HepG2 (cell line): Measurements from ENCODE around the gene MICA. TPM values are rescaled to one million over a fixed set of nuclear protein-coding genes. Genes with fewer than 3 reads are reported as not detected.

Experiments used
- DNMT1 ChIP-seq: sonication (generic); formaldehyde crosslinking; IDR thresholded peaks from 2 replicates; pipeline ENCODE4 v1.5.1; 2020; ENCODE audit warnings: mild to moderate bottlenecking, missing genetic modification reagents
- FOXJ3 ChIP-seq: sonication (generic); formaldehyde crosslinking; IDR thresholded peaks from 2 replicates; pipeline ENCODE4 v1.4.0; 2020; ENCODE audit warnings: missing genetic modification reagents, mild to moderate bottlenecking, borderline replicate concordance
- MAF1 ChIP-seq: sonication (generic); formaldehyde crosslinking; IDR thresholded peaks from 2 replicates; pipeline ENCODE4 v1.5.0; 2020; ENCODE audit warnings: missing genetic modification reagents, borderline replicate concordance
- MTA1 ChIP-seq: sonication (generic); formaldehyde crosslinking; IDR thresholded peaks from 2 replicates; pipeline ENCODE4 v1.4.0; 2020; ENCODE audit warnings: missing genetic modification reagents, mild to moderate bottlenecking, borderline replicate concordance
- MTF1 ChIP-seq: sonication (generic); formaldehyde crosslinking; IDR thresholded peaks from 2 replicates; pipeline ENCODE4 v1.5.0; 2020; ENCODE audit warnings: missing genetic modification reagents
- NFKBIZ ChIP-seq: IDR thresholded peaks from 2 replicates; pipeline ENCODE4 v1.6.1; 2018; ENCODE audit warnings: missing genetic modification reagents, missing compliant biosample characterization
- NONO ChIP-seq, 2 experiments: fragments of 450-650 bp in 1 of 2; sonication (generic) in 1 of 2; formaldehyde crosslinking in 1 of 2; IDR thresholded peaks in 1 of 2; conservative IDR thresholded peaks in 1 of 2; 2 replicates each; pipeline versions ENCODE4 v1.6.1 to v1.8.0; 2017 to 2022; ENCODE audit warnings: mild to moderate bottlenecking in 1 of 2, missing genetic modification reagents in 1 of 2, moderate library complexity in 1 of 2
- PATZ1 ChIP-seq: sonication (generic); formaldehyde crosslinking; IDR thresholded peaks from 2 replicates; pipeline ENCODE4 v1.4.0; 2020; ENCODE audit warnings: missing genetic modification reagents
- SNAPC4 ChIP-seq: sonication (generic); formaldehyde crosslinking; IDR thresholded peaks from 2 replicates; pipeline ENCODE4 v1.4.0; 2020; ENCODE audit warnings: mild to moderate bottlenecking, missing genetic modification reagents
- ZBTB44 ChIP-seq: sonication (generic); formaldehyde crosslinking; IDR thresholded peaks from 2 replicates; pipeline ENCODE4 v1.4.0; 2020; ENCODE audit warnings: missing genetic modification reagents
- ZMYM3 ChIP-seq: sonication (generic); formaldehyde crosslinking; IDR thresholded peaks from 2 replicates; pipeline ENCODE4 v1.5.1; 2020; ENCODE audit warnings: mild to moderate bottlenecking, missing genetic modification reagents
- ZNF407 ChIP-seq: sonication (generic); formaldehyde crosslinking; IDR thresholded peaks from one replicate; pipeline ENCODE4 v1.5.1; 2020; ENCODE audit warnings: mild to moderate bottlenecking, missing genetic modification reagents; ENCODE audit errors: not compliant biosample characterization
- ZNF644 ChIP-seq: IDR thresholded peaks from 2 replicates; pipeline ENCODE4 v1.6.1; 2016; ENCODE audit warnings: low read depth
- polyA plus RNA-seq, 8 experiments: library from polyadenylated mRNA; depleted of rRNA in 3 of 8; stranded (reverse) in 7 of 8; unstranded in 1 of 8; fragments of >200 nt; fragmentation: Illumina TruSeq in 4 of 8; extraction: Trizol in 4 of 8; gene quantifications; 2 replicates each; pipeline versions ENCODE4 v1.2.1 to v1.2.3, GENCODE V29; 2011 to 2016; ENCODE audit warnings: low read depth in 4 of 8, missing spikeins in 1 of 8, mixed read lengths in 1 of 8; ENCODE audit not compliant: insufficient read depth in 1 of 8
- total RNA-seq, 5 experiments: library from RNA; depleted of rRNA; stranded (reverse); fragments of >200 nt; fragmentation: Illumina TruSeq; extraction: Trizol; gene quantifications; 2 replicates each; pipeline ENCODE4 v1.2.3, GENCODE V29; 2016; ENCODE audit warnings: low read depth in 1 of 5

MICA gene
- total and polyA plus RNA-seq, 2 of the 13 experiments (the other 11 are each of a cell fraction or from before 2014, with no cell fraction given), result 21.6 to 38.1 TPM

GRCh38 chr6:31378721-31379103, 24.7 kb upstream of the MICA start (continued):
- no peak for TF ChIP-seq ZNF407 (CRISPR knock-in tag)
- TF ChIP-seq NFKBIZ (CRISPR knock-in tag), result no peak
- no peak for TF ChIP-seq MAF1 (CRISPR knock-in tag)
- TF ChIP-seq DNMT1 (CRISPR knock-in tag), result no peak
- TF ChIP-seq MTF1, result no peak
- peak; percentile 1; the same call in 1 of the 2 replicates for TF ChIP-seq PATZ1
- TF ChIP-seq SNAPC4 (CRISPR knock-in tag), result no peak
- no peak for TF ChIP-seq ZNF644 (CRISPR knock-in tag)
- TF ChIP-seq ZBTB44, result no peak
- TF ChIP-seq ZMYM3 (CRISPR knock-in tag), result no peak
- no peak for TF ChIP-seq NONO (IDR thresholded peaks at IDR 0.05)
- no peak for TF ChIP-seq NONO (CRISPR knock-in tag; conservative IDR thresholded peaks at IDR 0.05)
- no peak for TF ChIP-seq FOXJ3 (CRISPR knock-in tag)
- peak; percentile 24; the same call in 1 of the 2 replicates for TF ChIP-seq MTA1 (CRISPR knock-in tag)
